Erythroblast (primary cell): ENCODE measurements around the gene GDI2.
A peak's percentile ranks its signal among the peaks of the same experiment; 100 is the strongest.
"Not testable (repeated sequence)": the region's sequence is repeated elsewhere in the genome, so short reads cannot be mapped to it uniquely, and the experiment has no call there.

Experiments used
- DNase-seq, 2 experiments: peaks; one replicate each; lab custom pipeline; 2025; lab: John Stamatoyannopoulos, UW
- GATA1 ChIP-seq: IDR thresholded peaks from 2 replicates; pipeline ENCODE4 v1.6.1; 2011; ENCODE audit warnings: low read depth, mild to moderate bottlenecking, control low read depth, low read length, moderate library complexity
- POLR2A ChIP-seq: IDR thresholded peaks from 2 replicates; pipeline ENCODE4 v1.6.1; 2011; ENCODE audit warnings: mild to moderate bottlenecking, low read length

Gene GDI2

DNA sequence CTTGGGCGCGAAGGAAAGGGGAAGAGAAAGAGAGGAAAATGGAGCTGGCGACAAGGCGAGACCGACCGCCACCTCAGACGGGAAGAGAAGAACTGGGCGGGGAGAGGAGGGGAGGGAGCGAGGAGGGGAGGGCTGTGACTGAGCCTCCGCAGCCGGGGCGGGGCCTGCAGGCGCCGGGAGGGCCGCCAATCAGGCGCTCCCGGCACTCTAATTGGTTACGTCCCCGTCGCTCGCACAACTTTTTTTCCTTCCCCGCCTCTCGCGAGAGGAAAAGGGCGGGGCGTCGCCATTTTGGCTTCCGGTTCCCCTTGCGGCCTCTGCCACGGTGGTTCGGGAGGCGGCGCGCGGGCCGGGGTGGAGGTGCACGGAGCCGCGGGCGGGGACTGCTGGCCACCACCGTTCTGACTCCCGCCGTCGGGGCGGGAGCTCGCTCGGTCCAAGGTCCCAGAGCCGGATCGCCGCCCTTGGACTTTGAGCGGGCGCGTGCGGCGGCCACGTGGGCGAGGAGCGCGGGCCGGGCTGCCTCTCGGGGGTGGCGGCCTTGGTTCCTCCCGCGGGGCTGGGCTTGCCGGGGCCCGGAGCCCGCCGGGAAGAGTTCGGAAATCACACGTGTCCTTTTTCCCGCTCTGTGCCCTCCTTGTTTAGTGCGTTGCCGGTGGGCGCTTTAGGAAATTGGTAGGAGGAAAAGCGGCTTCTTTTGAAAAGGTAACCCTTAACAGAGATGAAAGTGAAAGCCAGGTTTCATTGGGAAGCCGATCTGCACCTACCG lies at the start of gene GDI2:
GDI2 (minus strand) TSS at position 94 of the 769 bp plus-strand sequence. CDS start 176 bp downstream, outside the sequence.
- peak; percentile 98 to 99 for DNase-seq
- TF ChIP-seq GATA1, result no peak
- peak; percentile 91 for TF ChIP-seq POLR2A

DNA sequence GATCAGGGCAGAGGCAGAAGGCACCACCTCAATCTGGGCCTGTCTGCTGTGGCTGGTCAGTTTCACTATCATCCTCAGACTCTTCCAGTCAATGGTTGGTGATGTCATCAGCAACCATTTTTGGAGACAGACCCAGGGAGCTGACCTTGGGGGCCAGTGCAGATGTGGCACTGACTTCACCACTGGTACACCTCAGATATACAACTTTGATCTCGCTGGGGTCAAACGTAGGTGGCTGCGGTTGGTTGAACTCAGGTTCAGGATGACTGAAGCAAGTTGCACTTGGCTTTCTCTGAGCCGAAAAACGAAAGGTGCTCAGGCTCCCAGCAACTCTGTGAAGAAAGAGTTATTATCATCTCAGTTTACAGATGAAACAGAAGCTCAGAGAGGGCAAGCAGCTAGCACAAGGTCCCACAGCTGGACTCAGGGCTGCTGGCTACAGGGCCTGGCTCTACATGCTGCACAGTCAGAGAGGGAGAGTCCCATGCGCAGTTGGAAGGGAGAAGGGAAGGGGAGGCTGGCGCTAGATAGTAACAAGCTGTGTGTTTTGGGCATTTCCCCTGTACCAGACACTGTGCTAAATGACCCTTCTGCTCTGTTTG lies 49.2 kb upstream of the GDI2 start:
- TF ChIP-seq POLR2A, result no peak
- no peak for TF ChIP-seq GATA1

DNA sequence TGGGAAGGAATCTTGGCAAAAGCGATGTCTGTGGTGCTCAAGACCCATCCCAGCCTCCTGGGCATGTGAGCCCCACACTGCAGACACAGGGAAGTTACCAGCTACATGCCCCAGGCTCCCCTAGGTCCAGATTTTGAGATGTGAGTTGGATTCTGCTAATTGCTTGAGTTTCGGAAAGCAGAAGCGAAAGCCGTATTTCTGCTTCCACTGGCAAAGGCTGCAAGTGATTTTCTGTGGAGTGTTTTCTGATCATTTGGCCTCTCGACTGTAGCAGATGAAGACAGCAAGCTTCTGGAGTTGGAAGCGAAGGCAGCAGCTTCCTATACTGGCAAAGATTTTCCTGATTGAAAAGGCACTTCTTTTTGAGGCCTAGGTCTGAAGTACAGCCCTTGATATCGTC lies 46.8 kb upstream of the GDI2 start:
- no peak for TF ChIP-seq POLR2A
- no peak for TF ChIP-seq GATA1
- no peak for DNase-seq

More for the DNA sequence above, 49.2 kb upstream of the GDI2 start:
- no peak for DNase-seq

DNA sequence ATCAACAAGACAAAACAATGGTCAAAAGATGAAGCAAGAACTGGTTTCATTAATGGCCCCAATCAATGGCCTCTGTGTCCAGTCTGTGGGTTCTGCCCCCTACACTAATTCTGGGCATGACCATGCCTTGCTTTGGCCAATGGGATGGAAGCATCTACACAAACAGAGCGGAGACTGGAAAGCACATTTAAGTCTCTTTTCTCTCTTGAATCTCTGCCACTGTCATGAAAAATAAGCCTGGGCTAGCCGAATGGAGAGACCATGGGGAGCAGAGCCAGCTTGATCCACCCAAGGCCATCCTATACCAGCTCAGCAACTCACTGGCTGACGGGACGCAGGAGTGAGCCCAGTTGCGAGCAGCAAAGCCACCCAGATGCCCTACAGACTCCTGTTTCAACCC lies 45.6 kb upstream of the GDI2 start:
- no peak for DNase-seq
- TF ChIP-seq POLR2A (no peak), GATA1 (no peak)

DNA sequence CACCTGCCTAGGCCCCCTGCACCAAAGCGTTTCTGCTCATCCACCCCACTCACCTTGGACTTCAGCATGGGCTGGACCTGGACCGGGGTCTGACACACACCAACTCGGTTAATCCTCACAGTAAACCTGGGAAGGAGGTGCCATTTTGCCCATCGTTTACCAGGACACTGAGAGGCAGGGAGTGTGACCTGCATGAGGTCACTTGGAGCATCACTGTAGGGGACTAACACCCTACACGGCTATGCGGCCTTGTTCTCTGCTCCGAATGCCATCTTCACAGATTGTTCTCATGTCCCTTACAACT lies 43.4 kb upstream of the GDI2 start:
- no peak for DNase-seq
- TF ChIP-seq GATA1 (no peak), POLR2A (no peak)

DNA sequence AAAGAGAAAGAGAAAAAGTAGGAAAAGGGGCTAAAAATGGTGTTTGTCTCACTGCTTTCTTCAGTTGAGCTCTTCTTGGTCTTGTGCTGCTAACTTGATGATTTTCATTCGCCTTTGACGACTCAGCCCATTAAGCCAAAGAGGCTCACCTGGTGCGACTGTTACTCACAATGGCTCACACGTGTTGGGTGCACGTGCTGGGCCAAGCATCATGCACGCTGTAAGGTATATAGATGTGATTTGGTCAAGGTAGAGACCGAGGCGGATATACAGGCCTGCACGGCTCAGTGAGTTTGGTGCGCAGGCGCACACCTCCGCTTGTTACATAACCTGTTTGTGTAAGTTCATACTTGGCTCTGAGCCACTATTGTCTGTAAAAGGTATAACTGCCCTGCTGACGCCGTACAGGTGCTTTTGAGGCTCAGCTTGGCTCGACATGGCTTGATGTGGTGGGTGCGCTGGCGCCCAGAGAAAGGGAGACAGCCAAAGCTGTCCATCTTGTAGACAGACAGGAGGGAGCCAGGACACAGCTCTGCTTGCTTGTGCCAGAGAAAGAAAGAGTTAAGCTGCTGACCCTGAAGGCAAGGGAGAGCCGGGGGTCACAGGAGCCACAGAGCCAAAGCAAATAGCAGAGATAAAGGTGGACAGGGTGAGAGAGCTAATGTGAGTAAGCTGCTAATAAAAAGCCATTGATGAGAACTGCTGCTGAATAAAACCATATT lies 42.9 kb upstream of the GDI2 start:
- TF ChIP-seq GATA1, result no peak
- TF ChIP-seq POLR2A, result no peak
- DNase-seq, result no peak

DNA sequence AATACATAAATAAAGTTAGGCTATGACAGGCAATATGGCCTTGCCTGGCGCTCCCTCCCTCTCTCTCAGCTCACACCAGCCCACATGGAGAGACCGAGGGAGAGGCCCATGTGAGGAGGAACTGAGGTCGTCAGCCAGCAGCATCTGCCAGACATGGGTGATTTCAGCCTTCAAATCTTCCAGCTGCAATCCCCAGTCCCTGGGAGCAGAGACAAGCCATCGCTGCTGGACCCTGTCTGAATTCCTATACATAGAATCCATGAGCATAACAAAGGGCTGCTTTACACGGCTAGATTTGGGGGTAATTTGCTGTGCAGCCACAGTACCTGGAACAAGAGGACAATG lies 40.9 kb upstream of the GDI2 start:
- TF ChIP-seq POLR2A (no peak), GATA1 (no peak)

DNA sequence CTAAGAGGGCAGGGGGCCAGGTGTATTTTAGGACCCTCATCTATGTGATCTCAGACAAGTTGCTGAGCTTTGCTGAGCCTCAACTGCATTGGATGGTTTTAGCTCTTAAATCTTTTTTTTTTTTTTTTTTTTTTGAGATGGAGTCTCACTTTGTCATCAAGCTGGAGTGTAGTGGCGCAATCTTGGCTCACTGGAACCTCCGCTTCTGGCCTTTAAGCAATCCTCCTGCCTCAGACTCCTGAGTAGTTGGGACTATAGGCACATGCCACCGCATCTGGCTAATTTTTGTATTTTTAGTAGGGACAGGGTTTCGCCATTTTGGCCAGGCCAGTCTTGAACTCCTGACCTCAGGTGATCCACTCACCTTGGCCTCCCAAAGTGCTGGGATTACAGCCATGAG lies 33.4 kb upstream of the GDI2 start:
- DNase-seq, result not testable (repeated sequence)

More for the DNA sequence above, 40.9 kb upstream of the GDI2 start:
- DNase-seq, result no peak

DNA sequence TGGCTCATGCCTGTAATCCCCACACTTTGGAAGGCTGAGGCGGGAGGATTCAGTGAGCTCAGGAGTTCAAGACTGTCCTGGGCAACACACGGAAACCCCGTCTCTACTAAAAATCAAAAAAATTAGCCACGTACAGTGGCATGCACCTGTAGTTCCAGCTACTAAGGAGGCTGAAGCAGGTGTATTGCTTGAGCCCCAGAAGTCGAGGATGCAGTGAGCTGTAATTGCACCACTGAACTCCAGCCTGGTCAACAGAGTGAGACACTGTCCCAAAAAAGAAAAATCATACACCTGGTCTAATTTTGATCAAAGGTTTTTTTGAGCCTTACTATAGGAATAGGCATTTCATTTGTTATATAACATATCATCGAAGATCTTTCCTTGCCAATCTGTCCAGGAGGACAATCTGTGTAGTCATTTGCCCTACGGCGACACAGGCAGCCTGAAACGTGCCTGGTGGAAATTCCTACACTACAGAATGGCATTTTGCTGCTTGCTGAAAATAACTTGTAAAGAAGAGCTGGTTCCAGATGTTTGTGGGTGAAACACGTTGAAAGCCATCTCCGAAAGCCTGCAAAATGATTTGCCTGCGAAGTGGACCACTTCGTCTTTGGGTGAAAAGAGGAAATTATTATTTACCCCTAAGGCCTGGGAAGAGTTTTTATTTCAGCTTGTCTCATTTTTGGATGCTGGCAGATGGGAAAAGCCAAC lies 31.3 kb upstream of the GDI2 start:
- TF ChIP-seq GATA1 (no peak), POLR2A (no peak)
- DNase-seq, result no peak

DNA sequence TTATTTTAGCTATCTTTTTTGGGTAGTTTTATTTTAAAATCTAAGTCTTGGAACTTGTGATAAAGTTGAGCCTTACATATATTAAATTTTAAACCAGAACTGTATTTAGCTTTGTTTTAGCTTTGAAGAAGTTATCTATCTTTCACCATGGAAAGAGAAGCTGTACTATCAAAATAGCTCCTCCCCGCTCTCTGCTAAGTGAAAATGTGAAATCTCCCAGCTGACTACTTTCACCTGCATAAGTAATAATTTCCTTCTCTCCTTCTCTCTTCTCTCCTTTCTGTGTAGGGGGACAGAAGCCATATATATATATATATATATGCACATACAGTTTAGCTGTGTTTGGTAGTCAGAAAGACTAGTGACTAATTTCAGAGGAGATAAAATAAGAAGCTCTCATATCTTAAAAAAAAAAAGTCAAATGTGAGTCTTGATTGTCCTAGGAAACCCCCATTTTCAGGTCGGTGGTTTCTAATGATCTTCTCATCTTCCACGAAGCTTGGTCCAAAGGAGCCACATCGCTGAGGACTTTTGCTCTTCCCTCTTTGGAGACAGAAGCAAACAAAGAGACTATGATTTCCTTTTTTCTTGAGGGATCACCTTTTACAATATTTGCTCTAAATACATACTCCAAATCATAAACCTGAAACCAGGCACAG lies 30.6 kb upstream of the GDI2 start:
- DNase-seq, result no peak
- no peak for TF ChIP-seq POLR2A
- no peak for TF ChIP-seq GATA1

DNA sequence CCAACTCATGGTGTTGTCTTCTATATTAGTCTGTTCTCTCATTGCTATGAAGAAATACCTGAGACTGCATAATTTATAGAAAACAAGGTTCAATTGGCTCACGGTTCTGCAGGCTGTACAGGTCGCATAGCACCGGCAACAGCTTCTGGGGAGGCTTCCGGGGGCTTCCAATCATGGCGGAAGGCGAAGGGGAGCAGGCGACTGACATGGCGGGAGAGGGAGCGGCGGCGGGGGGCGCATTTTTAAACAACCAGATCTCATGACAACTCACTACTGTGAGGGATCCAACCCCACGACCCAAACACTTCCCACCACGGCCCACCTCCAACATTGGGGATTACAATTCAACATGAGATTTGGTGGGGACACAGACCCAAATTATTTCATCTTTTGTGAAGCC lies 28.7 kb upstream of the GDI2 start:
- DNase-seq, result no peak
- no peak for TF ChIP-seq POLR2A

DNA sequence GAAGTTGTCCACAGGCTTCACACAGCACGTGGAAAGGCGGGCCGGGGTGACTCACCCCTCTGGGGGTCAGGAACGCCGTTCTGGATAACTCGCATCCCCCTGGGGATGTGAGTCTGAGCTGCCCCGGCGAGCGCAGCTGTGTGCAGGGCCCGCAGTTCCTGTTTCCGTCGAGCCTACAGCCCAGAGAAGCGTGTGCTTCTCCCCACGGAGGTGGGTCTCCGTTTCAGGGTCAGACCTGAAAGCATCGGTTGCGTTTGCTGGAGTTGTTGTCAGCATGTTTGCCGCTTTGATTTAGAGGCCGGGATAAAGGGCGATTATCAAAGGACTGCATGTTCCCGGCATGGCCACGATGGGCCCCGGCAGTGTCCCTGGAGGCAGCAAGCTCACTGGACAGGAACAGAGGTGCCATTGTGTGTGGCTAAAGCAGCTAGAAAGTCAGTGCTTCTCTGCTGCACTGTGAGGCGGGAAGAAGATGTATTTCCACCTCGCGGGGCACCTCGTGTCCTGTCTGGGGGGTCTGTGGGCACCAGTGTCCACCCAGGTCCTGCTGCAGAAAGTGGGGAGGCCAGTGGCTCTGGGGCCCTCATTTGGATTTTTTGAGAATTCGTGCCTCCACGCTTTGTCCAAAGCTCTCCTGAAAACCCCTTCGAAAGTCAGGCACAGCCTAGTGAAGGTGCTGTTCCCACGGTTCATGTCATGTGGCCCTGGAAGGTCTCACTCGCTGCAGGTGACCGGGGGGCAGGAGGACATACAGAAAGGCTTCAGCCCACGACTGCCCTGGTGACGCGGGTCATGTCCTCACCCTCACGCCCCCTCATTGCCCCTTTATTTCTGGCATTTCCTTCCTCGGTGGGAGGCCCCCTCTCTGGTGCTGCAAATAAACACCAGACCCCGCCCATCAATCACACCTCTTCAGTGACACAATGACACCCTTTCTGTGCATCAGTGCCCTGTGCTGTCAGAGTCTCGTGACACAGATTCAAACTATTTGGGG lies 27.4 kb upstream of the GDI2 start:
- DNase-seq, result no peak
- TF ChIP-seq GATA1 (no peak), POLR2A (no peak)

DNA sequence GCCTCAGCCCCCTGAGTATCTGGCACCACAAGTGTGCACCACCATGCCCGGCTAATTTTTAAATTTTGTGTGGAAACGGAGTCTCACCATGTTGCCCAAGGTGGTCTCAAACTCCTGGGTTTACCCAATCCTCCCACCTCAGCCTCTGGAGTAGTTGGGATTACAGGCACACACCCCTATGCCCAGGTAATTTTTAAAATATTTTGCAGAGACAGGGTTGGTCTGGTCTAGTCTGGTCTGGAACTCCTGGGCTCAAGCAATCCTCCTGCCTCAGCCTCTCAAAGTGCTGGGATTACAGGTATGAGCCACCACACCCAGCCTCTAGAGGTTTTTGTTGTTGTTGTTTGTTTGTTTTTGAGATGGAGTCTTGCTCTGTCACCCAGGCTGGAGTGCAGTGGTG lies 22.9 kb upstream of the GDI2 start:
- not testable (repeated sequence) for DNase-seq
